Esophagus squamous epithelium (tissue), 5 donors: ENCODE data around the gene MRM2. TPM values are rescaled to one million over a fixed set of nuclear protein-coding genes. Genes with fewer than 3 reads are reported as not detected.

Source experiments
- DNase-seq: peaks from one replicate; lab custom pipeline; 2025; lab: John Stamatoyannopoulos, UW
- H3K27ac ChIP-seq, 4 donors: fragments of 200-600 bp; sonication (generic); one replicate each; pipeline ENCODE4 v1.5.1; 2016 to 2019; ENCODE audit warnings: mild to moderate bottlenecking in 1 of 4
- H3K27me3 ChIP-seq, 4 donors: fragments of 200-600 bp; sonication (generic); 1 replicate in 3 of 4; 2 replicates in 1 of 4; pipeline versions ENCODE4 v1.5.1 to v1.6.0; 2017 to 2021; ENCODE audit warnings: antibody characterized with exemption in 1 of 4
- H3K36me3 ChIP-seq, 3 donors: fragments of 200-600 bp; sonication (generic); one replicate each; pipeline ENCODE4 v1.5.1; 2016 to 2019
- H3K4me1 ChIP-seq, 3 donors: fragments of 200-600 bp; sonication (generic); one replicate each; pipeline ENCODE4 v1.5.1; 2017 to 2019
- H3K4me3 ChIP-seq, 4 donors: fragments of 200-600 bp; sonication (generic); 1 replicate in 3 of 4; 2 replicates in 1 of 4; pipeline ENCODE4 v1.5.1; 2016 to 2019; ENCODE audit warnings: mild to moderate bottlenecking in 2 of 4, moderate library complexity in 1 of 4
- H3K9me3 ChIP-seq, 3 donors: fragments of 200-600 bp; sonication (generic); one replicate each; pipeline ENCODE4 v1.5.1; 2016 to 2019
- POLR2A ChIP-seq, 4 donors: fragments of 450-650 bp; IDR thresholded peaks; one replicate each; pipeline ENCODE4 v1.6.1; 2017; ENCODE audit warnings: antibody characterized with exemption in 4 of 4, mild to moderate bottlenecking in 4 of 4, moderate library complexity in 3 of 4
- WGBS, 2 donors: methylation state at CpG; one replicate each; pipeline ENCODE4 v1.1.5; 2018; 5-methylcytosine and 5-hydroxymethylcytosine counted together
- intact Hi-C: fragments of 100-400 bp; cut with DNase I; formaldehyde crosslinking; loops from one replicate; pipeline ENCODE4 v1.15.0; 2022
- total RNA-seq, 4 donors: library from RNA; depleted of rRNA; stranded (reverse); fragments of >200 nt; gene quantifications; one replicate each; pipeline ENCODE4 v1.1.0, GENCODE V29; 2016
- TF ChIP-seq, protein P1 (sequence below), 6 experiments: fragments of 450-650 bp in 4 of 6; fragments of 200-600 bp in 2 of 6; sonication (generic) in 2 of 6; IDR thresholded peaks; one replicate each; pipeline ENCODE4 v1.5.1; 2016 to 2019; ENCODE audit warnings: antibody characterized with exemption in 6 of 6, mild to moderate bottlenecking in 4 of 6, moderate library complexity in 4 of 6
- donor health status: DM: yes; HTN: yes; CAD: no.

MRM2 gene
- 10 to 100 TPM; 16.8 to 31.5 (median 17.9) TPM for total RNA-seq

DNA sequence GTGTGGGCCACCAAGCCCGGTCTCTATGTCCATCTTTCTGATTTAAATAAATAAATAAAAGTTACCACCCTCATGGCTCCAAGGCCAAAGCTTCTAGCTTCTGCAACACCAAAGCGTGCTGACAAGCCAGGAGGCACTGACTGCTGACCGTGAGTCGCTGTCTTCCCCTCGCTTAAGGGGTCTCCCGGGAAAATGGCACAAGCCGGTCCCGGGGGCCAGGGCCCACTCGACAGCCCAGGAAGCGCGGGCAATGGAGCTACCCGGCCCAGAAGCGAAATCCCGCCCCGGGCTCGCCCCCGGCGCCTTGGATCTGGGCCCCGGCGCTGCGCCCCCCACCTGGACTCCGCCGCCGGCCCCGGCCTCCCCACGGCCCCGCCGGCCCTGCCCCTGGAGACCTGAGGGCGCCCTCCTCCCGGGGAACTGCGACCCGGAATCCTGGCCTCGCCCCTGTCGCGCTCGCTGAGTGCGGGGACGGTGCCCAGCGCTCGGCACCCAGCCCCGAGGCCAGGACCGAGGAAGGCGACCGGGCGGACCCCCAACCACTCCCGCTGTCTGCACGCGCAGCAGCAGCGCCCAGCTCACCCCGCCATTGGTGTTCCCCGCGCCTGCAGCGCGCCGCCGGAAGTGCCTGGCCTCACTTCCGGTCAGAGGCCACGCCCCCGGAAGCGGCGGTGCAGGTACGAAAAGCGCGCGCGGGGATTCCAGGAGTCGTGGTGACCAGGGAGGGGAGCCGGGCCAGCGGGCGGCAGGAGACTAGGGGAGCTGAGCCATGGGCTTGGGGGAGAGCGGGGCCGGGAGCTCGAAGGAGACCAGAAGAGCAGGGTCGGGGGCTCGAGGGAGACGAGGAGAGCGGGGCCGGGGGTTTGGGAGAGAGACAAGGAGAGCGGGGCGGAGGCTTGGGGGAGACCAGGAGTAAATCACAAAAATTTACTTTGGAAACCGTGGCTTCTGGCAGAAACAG lies at the start of gene MRM2, which contains the start of gene NUDT1:
MRM2 (minus strand) TSS at position 626 of the 961 bp plus-strand sequence; CDS start at position 590, 36 bp downstream.
NUDT1 (plus strand) TSS at position 647 of the 961 bp plus-strand sequence. CDS start 2,349 bp downstream, outside the sequence.
- Histone ChIP-seq H3K9me3 (no peaks in the 10 kb centered on the region), H3K36me3 (peaks cover 6 to 30% (median 7%) of the 10 kb centered on the region in 3 donors), H3K27me3 (no peaks in the 10 kb centered on the region), H3K4me3 (peak within 1 kb of the TSS; percentile 60 to 100 (median 96)), H3K4me1 (peaks cover 7 to 45% (median 19%) of the 10 kb centered on the region in 3 donors), H3K27ac (peak within 1 kb of the TSS; percentile 63 to 91 (median 83))
- no peak for DNase-seq
- TF ChIP-seq, protein P1, sequence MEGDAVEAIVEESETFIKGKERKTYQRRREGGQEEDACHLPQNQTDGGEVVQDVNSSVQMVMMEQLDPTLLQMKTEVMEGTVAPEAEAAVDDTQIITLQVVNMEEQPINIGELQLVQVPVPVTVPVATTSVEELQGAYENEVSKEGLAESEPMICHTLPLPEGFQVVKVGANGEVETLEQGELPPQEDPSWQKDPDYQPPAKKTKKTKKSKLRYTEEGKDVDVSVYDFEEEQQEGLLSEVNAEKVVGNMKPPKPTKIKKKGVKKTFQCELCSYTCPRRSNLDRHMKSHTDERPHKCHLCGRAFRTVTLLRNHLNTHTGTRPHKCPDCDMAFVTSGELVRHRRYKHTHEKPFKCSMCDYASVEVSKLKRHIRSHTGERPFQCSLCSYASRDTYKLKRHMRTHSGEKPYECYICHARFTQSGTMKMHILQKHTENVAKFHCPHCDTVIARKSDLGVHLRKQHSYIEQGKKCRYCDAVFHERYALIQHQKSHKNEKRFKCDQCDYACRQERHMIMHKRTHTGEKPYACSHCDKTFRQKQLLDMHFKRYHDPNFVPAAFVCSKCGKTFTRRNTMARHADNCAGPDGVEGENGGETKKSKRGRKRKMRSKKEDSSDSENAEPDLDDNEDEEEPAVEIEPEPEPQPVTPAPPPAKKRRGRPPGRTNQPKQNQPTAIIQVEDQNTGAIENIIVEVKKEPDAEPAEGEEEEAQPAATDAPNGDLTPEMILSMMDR (IDR thresholded peaks at IDR 0.05): no peak
- TF ChIP-seq POLR2A (IDR thresholded peaks at IDR 0.05): peak in 2 of 4 donors; percentile 51 to 66
- intact Hi-C loops: loop anchor here (10.0 kb wide), 1 partner anchor 113 kb away; the partner anchor contains the start of gene EIF3B
- 0 to 1% methylated on average over 7 to 20 of the region's 81 CpGs for WGBS, 2 donors

DNA sequence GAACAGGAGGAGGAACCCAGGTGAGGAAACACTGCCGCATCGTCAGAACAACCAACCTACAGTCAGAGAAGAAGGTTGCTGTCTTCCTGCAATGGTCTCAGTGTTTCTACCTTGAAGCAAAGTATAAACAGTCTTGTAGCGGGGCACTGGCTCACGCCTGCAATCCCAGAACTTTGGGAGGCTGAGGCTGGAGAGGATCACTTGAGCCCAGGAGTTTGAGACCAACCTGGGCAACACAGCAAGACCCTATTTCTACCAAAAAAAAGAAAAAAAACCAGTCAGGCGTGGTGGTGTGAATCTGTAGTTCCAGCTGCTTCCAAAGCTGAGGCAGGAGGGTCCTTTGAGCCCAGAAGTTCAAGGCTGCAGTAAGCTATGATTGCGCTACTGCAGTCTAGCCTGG lies 48.9 kb upstream of the MRM2 start:
- Histone ChIP-seq H3K9me3 (no peaks in the 10 kb centered on the region), H3K4me3 (no peak overlapping the region), H3K27ac (no peak overlapping the region), H3K27me3 (no peaks in the 10 kb centered on the region), H3K36me3 (no peaks in the 10 kb centered on the region), H3K4me1 (no peaks in the 10 kb centered on the region)
- intact Hi-C loops: no loop called here
- 91 to 97% methylated on average over 6 of the region's 6 CpGs for WGBS, 2 donors
- TF ChIP-seq POLR2A (IDR thresholded peaks at IDR 0.05): no peak
- TF ChIP-seq, protein P1 (IDR thresholded peaks at IDR 0.05): no peak
- no peak for DNase-seq

DNA sequence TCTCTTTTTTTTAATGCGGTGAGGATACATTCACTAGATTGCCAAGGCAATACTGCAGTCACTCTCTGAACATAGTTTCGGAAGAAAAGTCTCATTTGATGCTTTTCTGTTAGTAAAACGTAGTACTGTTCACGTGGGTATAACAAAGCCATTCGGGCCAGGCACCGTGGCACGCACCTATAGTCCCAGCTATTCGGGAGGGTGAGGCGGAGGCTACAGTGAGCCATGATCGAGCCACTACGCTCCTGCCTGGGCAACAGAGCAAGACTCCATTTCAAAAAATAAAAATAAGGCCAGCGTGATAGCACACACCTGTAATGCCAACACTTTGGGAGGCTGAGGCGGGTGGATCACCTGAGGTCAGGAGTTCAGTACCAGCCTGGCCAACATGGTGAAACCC lies 47.6 kb upstream of the MRM2 start:
- 80 to 87% methylated on average over 9 to 13 of the region's 13 CpGs for WGBS, 2 donors
- Histone ChIP-seq H3K27ac (no peak overlapping the region), H3K36me3 (no peaks in the 10 kb centered on the region), H3K27me3 (no peaks in the 10 kb centered on the region), H3K4me1 (no peaks in the 10 kb centered on the region), H3K4me3 (no peak overlapping the region), H3K9me3 (no peaks in the 10 kb centered on the region)
- TF ChIP-seq, protein P1 (IDR thresholded peaks at IDR 0.05): no peak
- no peak for TF ChIP-seq POLR2A (IDR thresholded peaks at IDR 0.05)
- intact Hi-C loops: no loop called here
- DNase-seq: no peak

DNA sequence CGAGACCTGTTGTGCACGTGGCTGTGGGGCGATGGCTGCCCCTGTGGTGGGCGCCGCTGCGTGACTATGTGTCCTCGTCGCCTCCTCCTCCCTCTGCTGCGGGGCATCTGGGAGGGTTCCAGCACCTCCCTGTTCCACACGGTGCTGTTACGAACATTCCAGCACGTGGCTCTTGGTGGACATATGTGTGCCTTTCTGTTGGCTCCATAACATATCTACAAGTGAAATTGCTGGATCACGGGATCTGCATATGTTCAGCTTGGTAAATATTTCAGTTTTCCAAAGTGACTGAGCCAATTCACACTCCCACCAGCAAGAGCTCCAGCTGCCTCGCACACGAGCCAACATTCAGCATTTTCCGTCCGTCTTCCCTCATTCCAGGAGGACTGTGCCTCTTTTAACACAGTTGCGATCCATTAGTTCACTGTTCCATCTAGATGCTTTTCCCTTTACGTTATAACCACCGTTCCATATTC lies 47.1 kb upstream of the MRM2 start:
- DNase-seq: no peak
- Histone ChIP-seq H3K27me3 (no peaks in the 10 kb centered on the region), H3K27ac (no peak overlapping the region), H3K4me1 (no peaks in the 10 kb centered on the region), H3K9me3 (no peaks in the 10 kb centered on the region), H3K4me3 (no peak overlapping the region), H3K36me3 (no peaks in the 10 kb centered on the region)
- intact Hi-C loops: no loop called here
- TF ChIP-seq POLR2A (IDR thresholded peaks at IDR 0.05): no peak
- TF ChIP-seq, protein P1 (IDR thresholded peaks at IDR 0.05): no peak
- 77 to 83% methylated on average over 20 of the region's 20 CpGs for WGBS, 2 donors

DNA sequence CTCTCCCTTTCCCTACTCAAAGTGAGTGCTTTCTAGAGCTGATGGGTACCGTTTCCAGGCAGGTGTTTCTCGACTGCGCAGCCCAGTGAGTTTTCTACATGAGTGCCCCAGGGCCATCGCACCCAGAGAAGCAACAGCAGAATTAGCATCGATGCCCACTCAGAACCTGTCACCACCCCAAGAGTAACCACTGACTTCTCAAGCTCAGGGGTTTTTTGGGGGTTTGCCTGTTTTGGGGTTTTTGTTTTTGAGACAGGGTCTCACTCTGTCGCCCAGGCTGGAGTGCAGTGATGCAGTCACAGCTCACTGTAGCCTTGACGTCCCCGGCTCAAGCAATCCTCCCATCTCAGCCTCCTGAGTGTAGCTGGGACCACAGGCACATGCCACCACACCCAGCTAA lies 46.5 kb upstream of the MRM2 start:
- DNase-seq: no peak
- intact Hi-C loops: no loop called here
- H3K9me3 ChIP-seq: no peaks in the 10 kb centered on the region
- no peak overlapping the region for H3K4me3 ChIP-seq
- H3K36me3 ChIP-seq: no peaks in the 10 kb centered on the region
- H3K27ac ChIP-seq: no peak overlapping the region
- H3K27me3 ChIP-seq: no peaks in the 10 kb centered on the region
- no peak for TF ChIP-seq POLR2A (IDR thresholded peaks at IDR 0.05)
- TF ChIP-seq, protein P1 (IDR thresholded peaks at IDR 0.05): no peak
- 73 to 82% methylated on average over 8 of the region's 8 CpGs for WGBS, 2 donors
- H3K4me1 ChIP-seq: no peaks in the 10 kb centered on the region
